ENCODE data around the gene HGD.
"Not testable (repeated sequence)": the region's sequence is repeated elsewhere in the genome, so short reads cannot be mapped to it uniquely, and the experiment has no call there.

The HGD gene, protein sequence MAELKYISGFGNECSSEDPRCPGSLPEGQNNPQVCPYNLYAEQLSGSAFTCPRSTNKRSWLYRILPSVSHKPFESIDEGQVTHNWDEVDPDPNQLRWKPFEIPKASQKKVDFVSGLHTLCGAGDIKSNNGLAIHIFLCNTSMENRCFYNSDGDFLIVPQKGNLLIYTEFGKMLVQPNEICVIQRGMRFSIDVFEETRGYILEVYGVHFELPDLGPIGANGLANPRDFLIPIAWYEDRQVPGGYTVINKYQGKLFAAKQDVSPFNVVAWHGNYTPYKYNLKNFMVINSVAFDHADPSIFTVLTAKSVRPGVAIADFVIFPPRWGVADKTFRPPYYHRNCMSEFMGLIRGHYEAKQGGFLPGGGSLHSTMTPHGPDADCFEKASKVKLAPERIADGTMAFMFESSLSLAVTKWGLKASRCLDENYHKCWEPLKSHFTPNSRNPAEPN

DNA sequence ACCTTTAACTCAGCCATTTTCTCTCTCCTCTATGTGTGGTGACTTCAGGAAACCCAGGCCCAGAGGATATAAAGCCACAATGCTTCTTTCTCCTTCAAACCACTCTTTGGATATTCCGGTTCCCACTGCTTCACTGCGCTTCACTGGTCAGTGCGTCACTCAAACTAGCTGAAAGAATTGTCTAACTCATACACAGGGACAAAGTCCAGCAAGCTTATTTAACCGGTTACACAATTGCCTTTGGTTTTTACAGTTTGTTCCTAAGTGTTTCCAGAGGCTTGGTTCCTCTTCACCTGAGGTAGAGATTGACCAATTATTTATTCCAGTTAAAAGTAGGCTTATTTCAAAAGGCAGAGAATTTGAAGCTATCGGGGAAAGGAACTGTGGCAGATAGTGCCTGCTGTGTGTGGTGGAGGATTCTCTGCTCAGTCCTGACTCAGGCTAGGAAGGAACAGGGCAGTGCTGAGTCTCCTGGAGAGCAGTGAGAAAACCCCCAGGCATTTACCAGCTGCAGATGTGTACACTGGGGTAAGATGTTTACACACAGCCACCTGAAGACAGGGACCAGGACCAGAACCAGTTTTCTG lies at the start of gene HGD:
TSS of gene HGD (minus strand) at position 145 of the 587 bp plus-strand sequence. CDS start at position 17, 128 bp downstream.
- H3K27ac ChIP-seq (ENCODE audit: low read length) = no peak within 1 kb of the TSS
- TF ChIP-seq, protein P1, sequence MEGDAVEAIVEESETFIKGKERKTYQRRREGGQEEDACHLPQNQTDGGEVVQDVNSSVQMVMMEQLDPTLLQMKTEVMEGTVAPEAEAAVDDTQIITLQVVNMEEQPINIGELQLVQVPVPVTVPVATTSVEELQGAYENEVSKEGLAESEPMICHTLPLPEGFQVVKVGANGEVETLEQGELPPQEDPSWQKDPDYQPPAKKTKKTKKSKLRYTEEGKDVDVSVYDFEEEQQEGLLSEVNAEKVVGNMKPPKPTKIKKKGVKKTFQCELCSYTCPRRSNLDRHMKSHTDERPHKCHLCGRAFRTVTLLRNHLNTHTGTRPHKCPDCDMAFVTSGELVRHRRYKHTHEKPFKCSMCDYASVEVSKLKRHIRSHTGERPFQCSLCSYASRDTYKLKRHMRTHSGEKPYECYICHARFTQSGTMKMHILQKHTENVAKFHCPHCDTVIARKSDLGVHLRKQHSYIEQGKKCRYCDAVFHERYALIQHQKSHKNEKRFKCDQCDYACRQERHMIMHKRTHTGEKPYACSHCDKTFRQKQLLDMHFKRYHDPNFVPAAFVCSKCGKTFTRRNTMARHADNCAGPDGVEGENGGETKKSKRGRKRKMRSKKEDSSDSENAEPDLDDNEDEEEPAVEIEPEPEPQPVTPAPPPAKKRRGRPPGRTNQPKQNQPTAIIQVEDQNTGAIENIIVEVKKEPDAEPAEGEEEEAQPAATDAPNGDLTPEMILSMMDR (IDR thresholded peaks at IDR 0.05; ENCODE audit: low read depth, low read length) = no peak
- TF ChIP-seq EZH2phosphoT487 (IDR thresholded peaks at IDR 0.05; ENCODE audit: low read depth) = no peak
- H3K27me3 ChIP-seq (ENCODE audit: low read depth, low read length) = no peaks in the 10 kb centered on the region
- no peaks in the 10 kb centered on the region for H3K9me3 ChIP-seq (ENCODE audit: insufficient read depth, low read length)
- H3K36me3 ChIP-seq (replicated peaks; ENCODE audit: low read depth, low read length) = peaks cover 8% of the 10 kb centered on the region
- H3K79me2 ChIP-seq (ENCODE audit: low read length) = no peaks in the 10 kb centered on the region
- H3K4me1 ChIP-seq (ENCODE audit: low read length) = peaks cover 40% of the 10 kb centered on the region
- H2AFZ ChIP-seq (ENCODE audit: low read depth, low read length) = peak within 1 kb of the TSS; percentile 17; the same call in 1 of the 2 replicates
- H3K9ac ChIP-seq (ENCODE audit: low read length) = no peak within 1 kb of the TSS
- H3K4me3 ChIP-seq (ENCODE audit: low read length) = no peak within 1 kb of the TSS
- H3K4me2 ChIP-seq (ENCODE audit: low read length) = peak within 1 kb of the TSS; percentile 29; the same call in 1 of the 2 replicates
- H4K20me1 ChIP-seq (ENCODE audit: insufficient read depth, low read length) = no peaks in the 10 kb centered on the region

DNA sequence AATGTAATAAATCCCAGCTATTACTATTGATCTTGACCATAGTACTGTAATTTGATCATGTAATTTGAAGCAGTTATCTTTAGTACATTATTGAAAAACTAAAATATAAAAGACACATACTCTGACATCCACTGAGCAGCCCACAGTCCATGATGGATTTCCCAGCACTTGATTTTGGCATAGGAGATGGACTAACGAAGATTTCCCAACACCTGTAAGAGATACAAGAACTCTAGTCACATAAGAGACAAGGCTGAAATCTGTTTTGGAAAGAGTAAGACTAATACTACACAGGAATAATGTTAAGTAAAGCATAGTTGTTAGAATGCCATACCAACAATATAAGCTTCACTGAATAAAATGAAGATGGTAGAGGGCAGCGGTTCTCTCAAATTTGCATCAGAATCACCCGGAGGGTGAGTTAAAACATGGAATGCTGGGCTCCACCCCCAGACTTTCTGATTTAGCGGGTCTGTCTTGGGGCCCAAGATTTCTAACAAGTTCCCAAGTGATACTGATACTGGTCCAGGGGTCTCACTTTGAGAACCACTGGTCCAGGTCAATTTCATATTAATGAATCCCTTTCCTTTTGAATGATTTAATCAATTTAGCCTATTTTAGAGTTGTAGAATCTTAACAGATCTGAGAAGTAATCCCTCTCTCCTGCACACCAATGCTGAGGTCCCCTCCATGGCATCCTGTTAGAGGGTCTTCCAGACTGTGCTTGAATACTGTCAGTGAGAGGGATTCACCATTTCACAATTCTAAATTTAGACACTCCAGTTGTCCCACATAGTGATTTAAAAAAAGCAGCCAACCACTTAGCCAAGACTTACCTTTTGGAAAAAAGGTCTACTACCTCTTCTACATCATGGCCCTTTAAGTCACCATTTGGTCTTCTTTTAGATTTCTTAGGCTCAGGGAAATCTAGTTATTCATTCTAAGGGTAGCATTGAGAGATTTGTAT lies 48.8 kb upstream of the HGD start:
- Histone ChIP-seq H3K79me2 (ENCODE audit: low read length) (no peaks in the 10 kb centered on the region), H3K4me3 (ENCODE audit: low read length) (no peak overlapping the region), H3K9me3 (ENCODE audit: insufficient read depth, low read length) (no peaks in the 10 kb centered on the region), H3K36me3 (replicated peaks; ENCODE audit: low read depth, low read length) (no peaks in the 10 kb centered on the region), H4K20me1 (ENCODE audit: insufficient read depth, low read length) (no peaks in the 10 kb centered on the region), H3K27me3 (ENCODE audit: low read depth, low read length) (no peaks in the 10 kb centered on the region), H3K4me1 (ENCODE audit: low read length) (no peaks in the 10 kb centered on the region), H2AFZ (ENCODE audit: low read depth, low read length) (no peak overlapping the region), H3K4me2 (ENCODE audit: low read length) (no peak overlapping the region), H3K9ac (ENCODE audit: low read length) (no peak overlapping the region), H3K27ac (ENCODE audit: low read length) (no peak overlapping the region)
- TF ChIP-seq, protein P1 (IDR thresholded peaks at IDR 0.05; ENCODE audit: low read depth, low read length) = no peak
- TF ChIP-seq EZH2phosphoT487 (IDR thresholded peaks at IDR 0.05; ENCODE audit: low read depth) = no peak

DNA sequence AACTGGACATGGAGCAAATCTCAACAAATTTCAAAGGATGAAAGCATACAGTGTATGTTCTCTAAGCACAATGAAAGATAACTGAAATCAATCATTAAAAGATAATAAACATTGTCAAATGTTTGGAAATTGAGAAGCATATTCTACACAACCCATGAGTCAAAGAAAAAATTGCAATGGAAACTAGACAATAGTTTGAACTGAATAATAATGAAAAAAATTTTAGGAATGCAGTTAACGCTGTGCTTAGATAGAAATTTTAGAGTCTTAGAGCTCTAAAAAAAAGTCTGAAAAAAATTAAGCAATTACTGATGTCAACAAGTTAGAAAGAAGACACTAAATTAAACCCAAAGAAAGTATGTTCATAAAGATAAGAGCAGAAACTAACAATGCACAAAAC lies 44.8 kb upstream of the HGD start:
- Histone ChIP-seq H3K4me2 (ENCODE audit: low read length) (no peak overlapping the region), H3K4me1 (ENCODE audit: low read length) (no peaks in the 10 kb centered on the region), H3K27ac (ENCODE audit: low read length) (no peak overlapping the region), H3K36me3 (replicated peaks; ENCODE audit: low read depth, low read length) (no peaks in the 10 kb centered on the region), H2AFZ (ENCODE audit: low read depth, low read length) (no peak overlapping the region), H3K79me2 (ENCODE audit: low read length) (no peaks in the 10 kb centered on the region), H4K20me1 (ENCODE audit: insufficient read depth, low read length) (no peaks in the 10 kb centered on the region), H3K9me3 (ENCODE audit: insufficient read depth, low read length) (no peaks in the 10 kb centered on the region), H3K4me3 (ENCODE audit: low read length) (no peak overlapping the region), H3K27me3 (ENCODE audit: low read depth, low read length) (no peaks in the 10 kb centered on the region), H3K9ac (ENCODE audit: low read length) (no peak overlapping the region)
- TF ChIP-seq EZH2phosphoT487 (IDR thresholded peaks at IDR 0.05; ENCODE audit: low read depth) = no peak
- TF ChIP-seq, protein P1 (IDR thresholded peaks at IDR 0.05; ENCODE audit: low read depth, low read length) = no peak

DNA sequence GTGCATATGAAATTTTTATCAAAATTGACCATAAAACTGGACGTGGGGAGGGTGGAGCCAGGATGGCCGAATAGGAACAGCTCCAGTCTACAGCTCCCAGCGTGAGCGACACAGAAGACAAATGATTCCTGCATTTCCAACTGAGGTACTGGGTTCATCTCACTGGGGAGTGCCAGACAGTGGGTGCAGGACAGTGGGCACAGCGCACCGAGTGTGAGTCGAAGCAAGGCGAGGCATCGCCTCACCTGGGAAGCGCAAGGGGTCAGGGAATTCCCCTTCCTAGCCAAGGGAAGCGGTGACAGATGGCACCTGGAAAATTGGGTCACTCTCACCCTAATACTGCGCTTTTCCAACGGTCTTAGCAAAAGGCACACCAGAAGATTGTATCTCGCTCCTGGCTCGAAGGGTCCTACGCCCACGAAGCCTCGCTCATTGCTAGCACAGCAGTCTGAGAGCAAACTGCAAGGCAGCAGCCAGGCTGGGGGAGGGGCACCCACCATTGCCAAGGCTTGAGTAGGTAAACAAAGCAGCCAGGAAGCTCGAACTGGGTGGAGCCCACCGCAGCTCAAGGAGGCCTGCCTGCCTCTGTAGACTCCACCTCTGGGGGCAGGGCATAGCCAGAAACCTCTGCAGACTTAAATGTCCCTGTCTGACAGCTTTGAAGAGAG lies 37.3 kb upstream of the HGD start:
- H3K4me2 ChIP-seq (ENCODE audit: low read length); H3K9me3 ChIP-seq (ENCODE audit: insufficient read depth, low read length); H3K27me3 ChIP-seq (ENCODE audit: low read depth, low read length); H3K9ac ChIP-seq (ENCODE audit: low read length); H3K79me2 ChIP-seq (ENCODE audit: low read length); H3K4me3 ChIP-seq (ENCODE audit: low read length); H4K20me1 ChIP-seq (ENCODE audit: insufficient read depth, low read length); H2AFZ ChIP-seq (ENCODE audit: low read depth, low read length); H3K4me1 ChIP-seq (ENCODE audit: low read length); H3K36me3 ChIP-seq (replicated peaks; ENCODE audit: low read depth, low read length); H3K27ac ChIP-seq (ENCODE audit: low read length): not testable (repeated sequence)

All from OCI-LY3 (cell line).